ENCODE measurements around the gene CCT7. TPM values are rescaled to one million over a fixed set of nuclear protein-coding genes. Genes with fewer than 3 reads are reported as not detected.

The CCT7 gene
- total RNA-seq, 1 experiment from 2014 or later, result 396 TPM

- no peak for DNase-seq (ENCODE audit: low read depth)
Measured at GRCh38 chr2:73267008-73267407, 32.9 kb downstream of the CCT7 start.

DNA sequence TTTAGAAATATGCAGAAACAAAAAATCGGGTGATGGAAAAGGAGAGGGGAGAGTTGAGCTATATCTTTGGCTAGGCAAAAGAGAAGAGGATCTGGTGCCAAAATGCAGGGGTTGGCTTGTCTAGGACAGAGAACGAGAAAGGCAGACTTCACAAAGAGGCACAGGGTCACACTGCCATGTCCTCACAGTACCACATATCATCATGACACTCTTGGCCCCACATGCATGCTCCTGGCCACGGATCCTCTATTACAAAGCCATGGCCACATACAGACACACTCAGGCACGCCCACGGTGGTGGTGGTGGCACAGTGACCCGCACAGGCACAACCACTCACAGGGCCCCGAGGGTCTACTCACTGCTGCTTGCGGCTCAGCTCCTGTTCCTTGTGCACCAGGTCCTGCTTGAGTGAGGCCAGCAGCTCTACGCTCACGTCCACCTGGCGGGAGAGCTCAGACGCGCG is 34.3 kb downstream of the CCT7 start:
- no peak for DNase-seq (ENCODE audit: low read depth)

GRCh38 chr2:73268830-73269685 is 35.0 kb downstream of the CCT7 start:
- no peak for DNase-seq (ENCODE audit: low read depth)

DNA sequence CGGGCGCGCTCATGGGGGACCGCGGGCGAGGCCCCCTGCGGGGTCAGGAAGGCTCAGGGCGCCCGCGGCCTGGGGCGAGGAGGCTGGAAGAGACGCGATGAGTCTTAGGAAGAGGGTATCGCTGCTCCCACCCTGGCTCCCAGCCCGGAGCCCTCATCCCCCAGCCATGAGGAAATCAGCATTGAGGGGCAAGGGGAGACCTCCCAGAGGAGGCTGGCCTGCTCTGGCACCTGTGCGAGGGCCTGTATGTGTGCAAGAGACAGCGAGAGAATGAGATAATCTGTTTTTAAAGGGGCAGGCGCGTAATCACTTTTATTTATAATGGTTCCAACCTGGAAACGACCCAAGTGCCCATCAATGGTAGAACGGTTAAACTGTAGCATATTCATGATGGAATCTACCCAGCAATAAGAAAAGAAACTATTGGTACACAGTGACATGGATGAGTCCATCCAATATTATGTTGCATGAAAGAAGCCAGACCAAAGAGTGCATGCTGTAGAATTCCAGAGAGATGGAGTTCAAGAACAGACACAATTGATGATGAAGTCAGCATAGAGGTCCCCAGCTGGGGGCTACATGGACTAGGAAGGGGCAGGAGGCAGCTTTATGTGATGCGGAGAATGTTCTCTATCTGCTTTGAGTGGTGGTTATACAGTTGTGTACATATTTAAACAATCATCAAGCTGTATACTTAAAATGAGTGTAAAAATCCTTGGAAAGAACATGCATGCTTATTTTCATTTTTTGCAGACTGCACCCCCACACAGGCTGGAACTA is 35.8 kb downstream of the CCT7 start:
- DNase-seq (ENCODE audit: low read depth), result no peak

DNA sequence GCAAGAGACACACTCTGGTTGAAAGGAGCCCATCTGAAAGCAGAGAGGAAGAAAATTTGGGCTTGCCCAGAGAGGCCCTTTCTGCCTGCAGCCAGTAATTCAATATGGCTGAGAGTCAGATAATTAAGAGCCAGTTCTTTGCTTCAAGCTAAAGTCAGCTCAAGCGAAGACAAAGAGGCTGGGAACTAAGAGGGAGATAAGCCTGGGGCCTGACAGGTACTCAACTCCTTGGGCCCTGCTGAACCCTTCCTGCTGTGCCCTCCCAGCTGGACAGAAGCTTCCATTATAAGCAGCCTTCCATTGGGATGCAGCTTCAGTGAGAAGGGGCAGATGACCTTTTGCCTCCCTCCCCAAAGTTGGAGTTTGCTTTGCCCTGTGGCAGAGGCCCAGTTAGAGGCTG is 38.2 kb downstream of the CCT7 start:
- no peak for DNase-seq (ENCODE audit: low read depth)

DNA sequence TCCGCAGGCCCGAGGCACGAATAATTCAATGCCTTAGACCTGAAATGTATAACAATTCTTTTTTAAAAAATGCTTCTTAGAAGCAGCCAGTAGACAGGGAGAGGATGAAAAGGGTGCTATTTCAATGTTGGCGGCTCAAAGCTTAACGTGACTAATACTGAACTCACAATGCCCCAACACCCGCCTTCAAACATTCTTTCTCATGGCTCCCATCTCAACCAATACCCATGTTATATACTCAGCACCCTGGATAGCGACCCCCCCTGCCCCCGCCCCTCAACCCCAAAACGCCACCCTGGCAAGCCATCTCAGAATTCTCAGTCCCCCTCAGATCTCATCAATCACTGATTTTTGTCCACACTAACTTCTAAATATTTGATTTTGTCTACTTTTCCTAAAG is 45.7 kb downstream of the CCT7 start:
- no peak for DNase-seq (ENCODE audit: low read depth)

GRCh38 chr2:73281244-73281643 is 47.1 kb downstream of the CCT7 start:
- DNase-seq (ENCODE audit: low read depth), result peak; percentile 36

DNA sequence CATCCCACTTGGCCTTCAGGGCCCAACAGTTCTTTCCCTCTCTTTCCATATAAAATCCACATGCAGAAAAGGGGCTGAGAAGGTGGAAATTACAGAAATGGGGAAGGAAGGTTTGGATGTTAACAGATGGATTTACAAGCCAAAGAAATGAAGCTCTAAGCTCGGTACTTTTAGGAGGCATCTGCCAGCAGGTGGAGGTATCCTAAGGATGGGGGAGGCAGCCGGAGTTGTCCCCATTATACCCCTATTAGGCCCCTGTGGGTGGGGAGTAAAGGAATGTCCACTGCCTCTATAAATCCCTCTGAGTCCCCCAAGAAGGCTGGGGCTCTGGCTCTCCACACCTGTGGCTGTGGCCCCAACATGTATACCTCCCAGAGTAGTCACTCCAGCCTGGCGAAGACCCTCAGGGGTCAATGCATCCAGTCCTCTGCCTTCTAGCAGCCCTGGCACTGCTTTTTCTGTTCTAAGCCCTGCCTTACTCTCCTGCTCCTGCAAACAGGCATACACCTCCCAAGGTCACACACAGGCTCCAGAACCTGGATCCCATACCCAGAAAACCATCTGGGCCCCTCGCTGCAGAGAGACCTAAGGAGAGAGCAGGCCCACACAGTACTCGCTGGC is 48.9 kb downstream of the CCT7 start:
- no peak for DNase-seq (ENCODE audit: low read depth)

GRCh38 chr2:73283545-73284295 is 49.6 kb downstream of the CCT7 start:
- no peak for DNase-seq (ENCODE audit: low read depth)

GRCh38 chr2:73284296-73285158 is 50.4 kb downstream of the CCT7 start, which contains the start of gene FBXO41:
Gene FBXO41 (minus strand): TSS chr2:73284478. CDS start chr2:73269630, 14,848 bp downstream.
- DNase-seq (ENCODE audit: low read depth), result peak; percentile 37

DNA sequence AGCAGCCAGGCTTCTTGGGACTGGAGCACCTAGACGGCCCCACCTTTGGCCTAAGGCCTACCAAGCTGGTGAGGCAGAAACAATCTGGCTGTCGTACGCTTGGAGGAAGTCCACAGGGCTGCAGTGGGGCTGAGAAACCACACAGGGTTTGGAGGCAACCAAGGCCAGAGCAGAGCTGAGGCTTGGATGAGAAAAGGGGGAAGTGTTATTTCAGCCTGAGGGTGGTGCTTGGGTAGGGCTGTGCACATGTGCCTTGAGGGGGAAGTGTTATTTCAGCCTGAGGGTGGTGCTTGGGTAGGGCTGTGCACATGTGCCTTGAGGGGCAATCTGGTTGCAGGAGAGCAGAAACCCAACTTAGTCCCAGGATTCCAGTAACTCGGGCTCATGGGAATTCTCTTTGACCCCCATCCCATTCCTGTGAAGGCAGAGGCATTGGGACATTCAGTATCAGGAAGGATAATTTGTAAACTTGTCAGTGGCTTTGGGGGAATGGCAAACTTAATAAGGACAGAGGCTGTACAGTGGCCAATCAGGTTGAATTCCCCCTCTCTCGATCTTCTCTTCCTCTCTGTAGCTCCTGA is 51.1 kb downstream of the CCT7 start:
- no peak for DNase-seq (ENCODE audit: low read depth)

DNA sequence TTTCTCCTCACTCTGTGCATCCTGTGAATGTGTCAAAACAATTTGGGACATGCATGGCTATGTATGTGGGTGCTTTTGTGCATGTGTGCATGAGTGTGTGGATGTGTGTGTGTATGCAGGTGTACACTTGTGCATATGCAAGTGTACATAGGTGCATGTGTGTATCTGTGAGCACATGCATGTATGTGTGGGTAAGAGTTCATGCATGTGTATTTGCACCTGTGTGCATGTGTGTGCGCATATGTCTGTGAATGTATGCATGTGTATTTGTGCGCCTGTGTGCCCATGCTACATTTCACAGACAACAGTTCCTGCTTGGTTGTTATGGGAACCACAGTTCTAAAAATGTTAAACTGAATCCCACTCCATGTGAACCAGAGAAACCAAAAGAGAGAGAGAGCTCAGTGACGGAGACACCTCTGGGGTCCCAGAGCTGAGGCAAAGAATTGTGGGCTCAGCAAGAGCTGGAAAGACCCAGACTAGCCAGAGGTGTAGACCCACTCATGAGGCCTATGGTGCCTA is 52.1 kb downstream of the CCT7 start:
- DNase-seq (ENCODE audit: low read depth), result no peak

DNA sequence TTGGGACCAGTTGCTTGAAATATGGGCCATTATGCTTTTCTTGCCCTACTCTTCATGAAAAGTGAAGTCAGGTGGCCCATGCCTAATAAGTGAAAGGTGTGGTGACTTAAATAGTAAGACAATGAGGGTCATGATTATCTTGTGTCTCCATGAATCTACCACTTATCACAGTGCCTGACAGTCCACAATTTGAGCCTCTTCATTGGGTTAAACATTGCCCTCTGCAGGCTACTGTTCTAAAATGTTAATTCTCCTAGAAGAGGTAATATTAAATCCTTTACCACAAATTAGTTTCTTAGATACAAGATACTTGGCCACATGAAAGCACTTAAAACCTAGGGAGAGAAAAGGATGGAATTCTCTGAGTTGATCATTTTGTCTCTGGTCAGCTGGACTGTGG is 55.2 kb downstream of the CCT7 start:
- DNase-seq (ENCODE audit: low read depth), result no peak

DNA sequence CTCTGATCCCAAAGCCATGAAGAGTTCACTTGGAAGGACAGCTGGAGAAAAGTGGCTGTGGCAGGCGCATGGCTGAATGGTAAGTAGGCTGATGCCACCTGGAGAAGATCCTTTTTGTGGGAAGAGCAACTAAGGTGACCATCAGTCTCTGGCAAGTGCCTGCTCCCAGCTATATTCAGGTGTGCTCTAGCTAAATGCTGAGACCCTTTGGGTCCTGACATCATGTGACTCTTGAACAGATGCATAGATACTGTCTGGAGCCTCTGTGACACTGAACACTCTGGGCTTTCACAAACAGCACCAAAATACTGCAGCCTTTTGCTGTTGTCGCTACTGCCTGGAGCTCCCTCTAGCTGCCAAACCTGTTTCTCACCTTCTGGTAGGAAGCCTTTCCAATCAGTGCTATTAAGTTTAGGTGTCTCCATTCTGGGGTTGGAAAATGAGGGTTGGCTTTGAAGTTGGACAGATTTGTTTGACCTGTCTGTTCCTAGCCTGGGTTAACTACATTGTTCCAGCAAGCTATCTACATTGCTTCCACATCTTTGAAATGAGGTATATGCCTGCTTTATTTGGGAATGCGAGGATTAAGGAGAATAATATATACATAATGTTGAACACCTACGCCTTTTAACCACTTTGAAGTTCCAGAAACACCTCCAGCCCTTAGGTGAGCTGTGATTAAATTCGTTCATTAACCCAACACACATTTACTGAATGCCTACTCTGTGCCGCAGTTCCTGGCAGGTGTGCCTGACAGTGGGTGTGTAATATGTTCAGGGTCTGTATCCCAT is 56.1 kb downstream of the CCT7 start:
- DNase-seq (ENCODE audit: low read depth), result peak; percentile 34

DNA sequence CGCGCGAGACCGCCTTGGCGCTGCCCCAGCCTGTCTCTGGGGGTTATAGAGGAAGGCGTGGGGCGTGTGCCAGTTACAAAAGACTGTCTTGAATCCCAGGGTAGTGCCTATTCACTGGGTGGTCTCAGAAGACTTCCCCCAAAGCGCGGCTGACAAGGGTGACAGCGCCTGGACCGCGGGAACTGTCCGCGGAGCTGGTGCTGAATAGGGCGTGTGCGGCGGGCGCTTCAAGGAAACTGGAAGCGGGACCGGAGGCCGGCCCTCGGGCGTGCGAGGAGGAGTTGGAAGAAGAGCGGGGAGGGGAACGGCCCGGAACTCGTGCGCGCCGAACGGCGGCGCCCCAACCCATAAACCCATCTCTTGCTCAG is 57.0 kb downstream of the CCT7 start:
- DNase-seq (ENCODE audit: low read depth), result peak; percentile 49

DNA sequence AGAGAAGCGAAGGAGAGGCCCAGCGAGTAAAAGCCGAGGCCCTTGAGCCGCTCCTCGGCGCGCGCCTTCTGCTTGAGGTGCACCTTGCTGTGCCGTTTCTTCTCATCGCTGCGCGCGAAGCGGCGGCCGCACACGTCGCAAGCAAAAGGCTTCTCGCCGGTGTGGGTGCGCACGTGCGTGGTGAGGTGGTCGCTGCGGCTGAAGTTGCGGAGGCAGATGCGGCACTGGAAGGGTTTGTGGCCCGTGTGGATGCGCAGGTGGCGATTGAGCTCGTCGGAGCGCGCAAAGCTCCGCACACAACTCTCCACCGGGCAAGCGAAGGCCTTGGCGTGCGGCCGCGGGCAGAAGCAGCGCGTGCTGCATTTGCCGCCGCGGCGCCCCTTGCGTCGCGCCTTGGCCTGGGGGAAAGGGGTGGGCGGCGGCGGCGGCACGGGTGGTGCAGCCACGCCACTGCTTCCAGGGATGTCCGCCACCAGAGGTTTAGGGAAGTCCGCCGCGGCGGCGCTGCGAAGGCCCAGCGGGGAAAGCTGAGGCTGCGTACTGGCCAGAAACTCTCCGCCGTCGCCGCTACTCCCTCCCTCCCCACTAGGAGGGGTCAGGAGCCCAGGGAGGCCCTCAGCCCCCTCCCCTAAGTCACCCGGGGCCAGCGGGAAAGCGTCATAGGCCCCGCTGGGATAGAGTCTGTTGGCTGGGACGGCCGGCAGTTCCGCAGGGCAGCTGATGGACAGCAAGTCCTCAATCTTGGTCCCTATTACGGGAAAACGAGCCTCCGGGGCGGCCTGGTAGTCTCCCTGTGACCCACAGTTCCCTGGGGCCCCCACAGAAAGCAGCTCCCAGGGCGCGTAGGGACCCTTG is 57.6 kb downstream of the CCT7 start:
- no peak for DNase-seq (ENCODE audit: low read depth)

DNA sequence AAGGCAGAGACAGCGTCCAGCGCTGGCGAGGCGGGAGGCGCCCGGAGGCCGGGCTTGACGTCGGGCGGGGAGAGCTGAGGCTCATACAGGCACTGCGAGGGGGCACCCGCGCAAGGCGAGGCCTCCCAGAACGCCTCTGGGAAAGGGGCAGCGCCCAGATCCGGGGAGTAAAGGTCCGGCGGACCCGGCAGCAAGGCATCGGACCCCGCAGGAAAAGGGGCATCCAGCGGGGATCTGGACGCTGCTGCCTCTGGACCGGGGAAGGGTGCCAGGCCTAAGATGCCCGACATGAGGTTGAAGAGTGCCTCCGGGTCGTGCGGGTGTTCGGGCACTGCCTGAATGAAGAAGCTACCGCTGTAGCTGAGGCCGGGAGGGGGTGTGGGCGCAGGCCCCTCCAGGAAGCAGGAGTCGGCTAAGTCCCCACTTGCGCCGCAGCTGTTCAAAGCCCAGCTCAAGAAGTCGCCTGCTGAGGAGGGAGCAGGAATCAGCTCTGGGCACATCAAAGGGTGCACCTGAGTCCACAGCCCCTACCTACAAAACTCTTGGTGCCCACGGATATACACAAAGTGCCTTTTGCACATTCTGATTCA is 58.3 kb downstream of the CCT7 start:
- no peak for DNase-seq (ENCODE audit: low read depth)
